ENCODE data around the gene AQP2.
"Not testable (repeated sequence)": the region's sequence is repeated elsewhere in the genome, so short reads cannot be mapped to it uniquely, and the experiment has no call there.

GRCh38 chr12:49989400-49989799 lies 38.9 kb downstream of the AQP2 start:
- not testable (repeated sequence) for TF ChIP-seq CTCF (IDR thresholded peaks at IDR 0.05; ENCODE audit: low read length); EZH2 (IDR thresholded peaks at IDR 0.05; ENCODE audit: borderline replicate concordance, low read length)

Data from OCI-LY1 (cell line).